Measurements from ENCODE around the gene DDX25. TPM values are rescaled to one million over a fixed set of nuclear protein-coding genes. Genes with fewer than 3 reads are reported as not detected.

Gene DDX25
- total RNA-seq, 1 donor from 2014 or later = not detected

DNA sequence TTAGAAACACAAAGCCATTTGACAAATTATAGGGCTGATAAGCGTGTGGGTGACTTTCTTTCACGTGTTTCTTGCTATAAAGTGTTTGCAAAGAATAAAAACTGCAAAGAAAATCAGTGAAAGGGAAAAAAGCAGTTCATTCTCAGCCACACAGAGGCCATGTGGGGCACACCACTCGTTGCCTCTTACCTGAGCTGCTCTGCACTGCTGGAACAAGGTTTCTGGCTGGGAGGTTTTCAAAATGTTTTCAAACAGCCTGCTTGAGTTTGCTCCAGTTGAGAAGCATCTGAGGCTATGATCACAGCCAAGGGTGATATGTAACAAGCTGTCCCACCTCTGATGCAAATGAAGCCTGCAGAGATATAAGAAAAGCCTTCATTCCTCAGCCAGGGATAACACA is 26.8 kb downstream of the DDX25 start:
- no peaks in the 10 kb centered on the region for H3K36me3 ChIP-seq
- intact Hi-C loops (cut with DNase I) = no loop called here
- TF ChIP-seq POLR2AphosphoS5 (IDR thresholded peaks at IDR 0.05; ENCODE audit: insufficient read depth in 1 of 2, low read depth in 1 of 2) = no peak
- TF ChIP-seq, protein P1, sequence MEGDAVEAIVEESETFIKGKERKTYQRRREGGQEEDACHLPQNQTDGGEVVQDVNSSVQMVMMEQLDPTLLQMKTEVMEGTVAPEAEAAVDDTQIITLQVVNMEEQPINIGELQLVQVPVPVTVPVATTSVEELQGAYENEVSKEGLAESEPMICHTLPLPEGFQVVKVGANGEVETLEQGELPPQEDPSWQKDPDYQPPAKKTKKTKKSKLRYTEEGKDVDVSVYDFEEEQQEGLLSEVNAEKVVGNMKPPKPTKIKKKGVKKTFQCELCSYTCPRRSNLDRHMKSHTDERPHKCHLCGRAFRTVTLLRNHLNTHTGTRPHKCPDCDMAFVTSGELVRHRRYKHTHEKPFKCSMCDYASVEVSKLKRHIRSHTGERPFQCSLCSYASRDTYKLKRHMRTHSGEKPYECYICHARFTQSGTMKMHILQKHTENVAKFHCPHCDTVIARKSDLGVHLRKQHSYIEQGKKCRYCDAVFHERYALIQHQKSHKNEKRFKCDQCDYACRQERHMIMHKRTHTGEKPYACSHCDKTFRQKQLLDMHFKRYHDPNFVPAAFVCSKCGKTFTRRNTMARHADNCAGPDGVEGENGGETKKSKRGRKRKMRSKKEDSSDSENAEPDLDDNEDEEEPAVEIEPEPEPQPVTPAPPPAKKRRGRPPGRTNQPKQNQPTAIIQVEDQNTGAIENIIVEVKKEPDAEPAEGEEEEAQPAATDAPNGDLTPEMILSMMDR (IDR thresholded peaks at IDR 0.05) = no peak
- peak in 1 of 2 donors; percentile 60 for DNase-seq (ENCODE audit: extremely low spot score in 2 of 2)
- H3K27me3 ChIP-seq = no peaks in the 10 kb centered on the region
- H3K4me1 ChIP-seq = peaks cover 9% of the 10 kb centered on the region
- no peak overlapping the region for H3K4me3 ChIP-seq
- no peaks in the 10 kb centered on the region for H3K9me3 ChIP-seq
- H3K27ac ChIP-seq = no peak overlapping the region

DNA sequence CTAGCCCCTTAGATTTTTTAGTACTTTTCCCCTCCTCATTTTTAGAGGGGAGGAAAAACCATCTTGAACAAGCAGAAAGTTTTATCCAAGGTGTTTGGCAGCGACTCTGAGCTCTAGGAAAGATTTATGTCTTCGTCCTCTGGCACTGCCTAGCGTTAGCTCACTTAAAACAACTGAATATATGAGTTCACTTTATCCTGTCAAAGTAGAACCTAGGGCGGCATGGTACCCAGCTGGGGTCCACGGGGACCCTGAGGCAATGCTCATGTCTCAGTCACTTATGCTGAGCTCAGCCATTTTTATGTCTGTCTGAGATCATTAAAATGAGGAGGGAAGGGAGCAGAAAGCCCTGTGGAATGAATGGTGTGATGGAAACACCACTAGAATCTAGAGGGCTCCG is 27.4 kb downstream of the DDX25 start:
- intact Hi-C loops (cut with DNase I) = no loop called here
- no peak for TF ChIP-seq POLR2A (IDR thresholded peaks at IDR 0.05)
- TF ChIP-seq, protein P1 (IDR thresholded peaks at IDR 0.05) = no peak
- TF ChIP-seq POLR2AphosphoS5 (IDR thresholded peaks at IDR 0.05; ENCODE audit: insufficient read depth in 1 of 2, low read depth in 1 of 2) = no peak
- H3K27me3 ChIP-seq = no peaks in the 10 kb centered on the region
- peaks cover 9% of the 10 kb centered on the region for H3K4me1 ChIP-seq
- peak in 1 of 2 donors; percentile 79 for DNase-seq (ENCODE audit: extremely low spot score in 2 of 2)
- H3K27ac ChIP-seq = no peak overlapping the region
- H3K4me3 ChIP-seq = no peak overlapping the region
- H3K9me3 ChIP-seq = no peaks in the 10 kb centered on the region
- H3K36me3 ChIP-seq = no peaks in the 10 kb centered on the region

DNA sequence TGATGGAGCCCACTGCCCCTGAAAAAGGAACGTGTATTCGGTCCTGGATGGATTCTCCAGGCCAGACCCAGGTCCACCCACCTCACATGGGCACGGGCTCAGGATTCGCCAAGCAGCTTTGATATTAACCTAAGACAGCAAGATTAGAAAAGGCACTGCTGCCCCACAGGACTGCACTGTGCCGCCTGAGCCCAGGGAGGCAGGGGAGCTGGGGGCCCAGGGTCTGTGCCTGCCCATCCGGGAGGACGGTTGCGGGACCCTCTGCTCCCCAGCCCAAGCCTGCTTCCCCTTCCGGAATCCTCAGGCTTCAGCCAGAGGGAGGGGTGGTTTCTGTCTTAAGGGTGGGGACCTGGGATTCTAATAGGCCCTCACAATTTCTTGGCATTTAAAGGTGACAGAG is 28.0 kb downstream of the DDX25 start:
- no peaks in the 10 kb centered on the region for H3K9me3 ChIP-seq
- no peaks in the 10 kb centered on the region for H3K27me3 ChIP-seq
- TF ChIP-seq, protein P1 (IDR thresholded peaks at IDR 0.05) = no peak
- TF ChIP-seq POLR2A (IDR thresholded peaks at IDR 0.05) (no peak), POLR2AphosphoS5 (IDR thresholded peaks at IDR 0.05; ENCODE audit: insufficient read depth in 1 of 2, low read depth in 1 of 2) (no peak)
- peaks cover 9% of the 10 kb centered on the region for H3K4me1 ChIP-seq
- no peaks in the 10 kb centered on the region for H3K36me3 ChIP-seq
- intact Hi-C loops (cut with DNase I) = no loop called here
- no peak overlapping the region for H3K27ac ChIP-seq
- no peak overlapping the region for H3K4me3 ChIP-seq
- DNase-seq (ENCODE audit: extremely low spot score in 2 of 2) = peak in 1 of 2 donors; percentile 81

DNA sequence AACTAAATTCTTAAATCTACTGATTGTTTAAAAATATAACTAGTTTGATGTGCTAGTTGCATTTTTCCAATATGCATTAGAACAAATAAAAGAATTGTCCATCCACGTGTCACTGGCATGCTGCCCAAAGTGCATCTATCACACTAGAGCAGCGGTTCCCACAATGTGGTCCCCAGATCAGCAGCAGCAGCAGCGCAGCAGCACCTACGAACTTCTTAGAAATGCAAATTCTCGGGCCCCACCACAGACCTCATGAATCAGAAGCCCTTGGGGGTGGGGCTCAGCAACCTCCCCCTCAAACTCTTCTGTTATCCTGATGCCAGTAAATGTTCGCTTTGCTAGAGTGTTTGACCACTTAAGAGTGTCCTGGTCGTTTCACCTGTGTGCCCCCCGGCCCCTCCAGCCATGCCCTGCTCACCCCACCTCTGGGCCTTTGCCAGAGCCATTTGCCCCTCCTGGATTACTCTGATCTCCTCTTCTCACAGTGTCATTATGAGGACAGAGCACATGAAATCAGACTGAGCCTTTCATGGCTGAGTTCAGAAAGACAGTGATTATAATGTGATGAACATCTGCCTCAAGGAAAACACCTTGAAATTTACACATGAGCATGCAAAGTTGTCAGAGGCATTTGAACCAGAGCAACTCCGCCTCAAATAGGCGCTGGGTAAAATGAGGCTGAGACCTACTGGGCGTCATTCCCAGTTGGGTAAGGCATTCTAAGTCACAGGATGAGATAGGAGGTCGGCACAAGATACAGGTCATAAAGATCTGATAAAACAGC is 28.9 kb downstream of the DDX25 start:
- DNase-seq (ENCODE audit: extremely low spot score in 2 of 2) = peak in 1 of 2 donors; percentile 79
- no peak for TF ChIP-seq POLR2AphosphoS5 (IDR thresholded peaks at IDR 0.05; ENCODE audit: insufficient read depth in 1 of 2, low read depth in 1 of 2)
- TF ChIP-seq, protein P1 (IDR thresholded peaks at IDR 0.05) = no peak
- no peak for TF ChIP-seq POLR2A (IDR thresholded peaks at IDR 0.05)
- no peaks in the 10 kb centered on the region for H3K27me3 ChIP-seq
- intact Hi-C loops (cut with DNase I) = no loop called here
- no peak overlapping the region for H3K27ac ChIP-seq
- no peaks in the 10 kb centered on the region for H3K36me3 ChIP-seq
- H3K4me1 ChIP-seq = peaks cover 9% of the 10 kb centered on the region
- no peak overlapping the region for H3K4me3 ChIP-seq
- H3K9me3 ChIP-seq = no peaks in the 10 kb centered on the region

DNA sequence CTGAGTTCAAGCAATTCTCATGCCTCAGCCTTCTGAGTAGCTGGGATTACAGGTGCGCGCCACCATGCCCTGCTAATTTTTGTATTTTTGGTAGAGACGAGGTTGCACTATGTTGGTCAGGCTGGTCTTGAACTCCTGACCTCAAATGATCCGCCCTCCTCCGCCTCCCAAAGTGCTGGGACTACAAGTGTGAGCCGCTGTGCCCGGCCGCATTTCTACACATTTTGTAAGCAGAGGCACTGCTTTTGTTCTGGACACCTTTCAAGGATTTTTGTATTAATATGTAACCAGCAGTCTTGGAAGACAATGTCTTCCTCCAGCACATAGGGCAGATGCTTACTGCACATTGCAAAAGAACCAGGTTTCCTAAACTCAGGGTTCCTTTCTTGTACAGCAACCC is 30.2 kb downstream of the DDX25 start:
- no peaks in the 10 kb centered on the region for H3K36me3 ChIP-seq
- H3K9me3 ChIP-seq = no peaks in the 10 kb centered on the region
- peak in 1 of 2 donors; percentile 64 for DNase-seq (ENCODE audit: extremely low spot score in 2 of 2)
- no peak overlapping the region for H3K4me3 ChIP-seq
- intact Hi-C loops (cut with DNase I) = no loop called here
- no peaks in the 10 kb centered on the region for H3K27me3 ChIP-seq
- TF ChIP-seq POLR2AphosphoS5 (IDR thresholded peaks at IDR 0.05; ENCODE audit: insufficient read depth in 1 of 2, low read depth in 1 of 2) (no peak), POLR2A (IDR thresholded peaks at IDR 0.05) (no peak)
- TF ChIP-seq, protein P1 (IDR thresholded peaks at IDR 0.05) = no peak
- peaks cover 21% of the 10 kb centered on the region for H3K4me1 ChIP-seq
- H3K27ac ChIP-seq = no peak overlapping the region

Data from vagina (tissue), 2 donors.